ENCODE data around the gene FRAS1.
"Not testable (repeated sequence)": the region's sequence is repeated elsewhere in the genome, so short reads cannot be mapped to it uniquely, and the experiment has no call there.

The FRAS1 gene

DNA sequence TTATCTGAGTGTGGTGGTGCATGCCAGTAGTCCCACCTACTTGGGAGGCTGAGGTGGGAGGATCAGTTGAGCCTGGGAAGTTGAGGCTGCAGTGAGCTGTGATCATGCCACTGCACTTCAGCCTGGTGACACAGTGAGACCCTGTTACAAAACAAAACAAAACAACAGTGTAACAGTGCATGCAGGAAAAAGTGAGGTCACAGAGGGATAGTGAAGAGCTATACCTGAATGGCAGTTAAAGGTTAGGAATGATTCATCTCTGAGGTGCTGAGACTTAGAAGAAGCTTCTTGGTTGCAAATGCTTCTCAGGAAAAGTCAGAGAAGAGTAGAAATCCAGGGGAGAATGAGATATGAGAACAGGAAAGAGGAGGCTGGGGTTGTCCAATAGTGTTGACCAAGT, 178.7 kb downstream of the FRAS1 start:
- TF ChIP-seq, protein P1, sequence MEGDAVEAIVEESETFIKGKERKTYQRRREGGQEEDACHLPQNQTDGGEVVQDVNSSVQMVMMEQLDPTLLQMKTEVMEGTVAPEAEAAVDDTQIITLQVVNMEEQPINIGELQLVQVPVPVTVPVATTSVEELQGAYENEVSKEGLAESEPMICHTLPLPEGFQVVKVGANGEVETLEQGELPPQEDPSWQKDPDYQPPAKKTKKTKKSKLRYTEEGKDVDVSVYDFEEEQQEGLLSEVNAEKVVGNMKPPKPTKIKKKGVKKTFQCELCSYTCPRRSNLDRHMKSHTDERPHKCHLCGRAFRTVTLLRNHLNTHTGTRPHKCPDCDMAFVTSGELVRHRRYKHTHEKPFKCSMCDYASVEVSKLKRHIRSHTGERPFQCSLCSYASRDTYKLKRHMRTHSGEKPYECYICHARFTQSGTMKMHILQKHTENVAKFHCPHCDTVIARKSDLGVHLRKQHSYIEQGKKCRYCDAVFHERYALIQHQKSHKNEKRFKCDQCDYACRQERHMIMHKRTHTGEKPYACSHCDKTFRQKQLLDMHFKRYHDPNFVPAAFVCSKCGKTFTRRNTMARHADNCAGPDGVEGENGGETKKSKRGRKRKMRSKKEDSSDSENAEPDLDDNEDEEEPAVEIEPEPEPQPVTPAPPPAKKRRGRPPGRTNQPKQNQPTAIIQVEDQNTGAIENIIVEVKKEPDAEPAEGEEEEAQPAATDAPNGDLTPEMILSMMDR (IDR thresholded peaks at IDR 0.05; ENCODE audit: control extremely low read depth, extremely low read depth, low read depth, missing control alignments): no peak
- CTCF ChIA-PET: interaction anchor here (1.3 to 1.4 kb wide), 2 partner anchors 9 to 11 kb away, joined by 3 to 4 read pairs; no protein-coding TSS in a partner anchor
- no peak for DNase-seq (ENCODE audit: extremely low spot score)
- POLR2A ChIA-PET: no interaction called here

DNA sequence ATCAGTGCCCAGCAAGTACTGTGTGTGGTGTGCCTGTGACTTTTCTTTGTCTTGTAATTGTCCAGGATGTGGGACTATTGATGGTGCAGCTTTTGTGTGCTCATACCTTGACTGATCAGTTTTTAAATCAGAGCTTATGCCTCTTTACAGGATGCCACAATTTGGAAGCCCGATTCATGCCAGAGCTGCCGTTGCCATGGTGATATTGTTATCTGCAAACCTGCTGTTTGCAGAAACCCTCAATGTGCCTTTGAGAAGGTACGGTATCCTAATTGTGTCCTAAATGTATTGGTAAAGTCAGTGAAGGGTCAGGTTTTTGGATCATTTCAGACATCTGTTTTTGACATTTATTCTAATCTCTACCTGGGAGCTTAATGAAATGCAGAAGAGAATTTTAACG, 180.2 kb downstream of the FRAS1 start:
- TF ChIP-seq, protein P1 (IDR thresholded peaks at IDR 0.05; ENCODE audit: control extremely low read depth, extremely low read depth, low read depth, missing control alignments): no peak
- POLR2A ChIA-PET: no interaction called here
- DNase-seq (ENCODE audit: extremely low spot score): no peak
- CTCF ChIA-PET: no interaction called here

DNA sequence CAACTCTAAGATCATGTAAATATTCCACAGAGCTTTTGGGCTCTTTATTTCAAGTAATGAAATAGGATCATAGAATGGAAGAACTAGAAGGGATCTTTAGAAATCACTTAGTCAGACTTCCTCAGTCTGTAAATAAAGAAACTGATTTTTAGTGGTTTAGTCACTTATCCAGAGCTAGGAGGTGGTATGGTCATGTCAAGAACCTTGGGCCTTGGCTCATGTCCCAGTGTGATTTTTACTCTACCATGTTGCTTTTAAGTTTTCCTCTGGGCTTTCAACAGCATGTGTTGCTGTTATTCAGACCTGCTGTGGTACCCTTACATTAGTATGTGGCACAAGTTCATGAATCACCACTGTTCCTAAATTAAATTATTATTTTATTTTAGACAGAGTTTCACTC, 184.9 kb downstream of the FRAS1 start:
- TF ChIP-seq, protein P1 (IDR thresholded peaks at IDR 0.05; ENCODE audit: control extremely low read depth, extremely low read depth, low read depth, missing control alignments): no peak
- ChIA-PET POLR2A (no interaction called here), CTCF (no interaction called here)
- DNase-seq (ENCODE audit: extremely low spot score): no peak

DNA sequence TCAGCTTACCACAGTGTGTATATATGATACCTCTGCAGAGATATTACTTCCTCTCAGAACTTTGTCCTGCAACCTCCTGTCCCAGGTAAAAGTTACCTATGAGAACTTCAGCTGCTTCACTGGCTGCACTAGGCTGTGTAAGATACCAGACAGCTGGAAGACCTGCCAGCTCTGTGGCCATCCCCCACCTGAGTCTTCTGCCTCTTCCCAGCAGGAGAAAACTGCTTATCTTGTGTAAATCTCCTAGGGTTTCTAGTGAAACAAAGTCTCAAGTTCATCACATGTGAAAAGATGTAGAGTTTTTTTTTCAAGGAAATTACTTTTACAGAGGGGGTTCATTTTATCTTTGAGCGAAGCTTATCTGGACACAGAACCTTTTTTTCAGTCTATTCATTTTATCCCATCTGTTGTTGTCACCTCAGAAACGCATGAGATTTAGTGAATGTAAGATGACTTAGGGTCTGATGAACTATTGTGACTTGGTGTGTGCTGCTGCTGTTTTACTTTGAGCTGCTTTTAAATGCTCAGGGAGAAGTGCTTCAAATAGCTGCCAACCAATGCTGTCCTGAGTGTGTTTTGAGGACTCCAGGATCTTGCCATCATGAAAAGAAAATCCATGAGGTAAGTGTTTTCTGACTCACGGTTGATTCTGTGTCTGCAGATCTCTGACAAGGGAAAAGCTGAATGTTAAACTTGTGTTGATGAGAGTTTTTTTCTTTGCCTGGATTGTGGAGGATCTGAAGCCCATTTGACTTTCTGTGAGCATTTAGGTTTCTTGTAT, 187.8 kb downstream of the FRAS1 start:
- POLR2A ChIA-PET: no interaction called here
- CTCF ChIA-PET: interaction anchor here (1.4 to 1.8 kb wide), 3 partner anchors 9 to 42 kb away, joined by 3 to 4 read pairs (median 4); no protein-coding TSS in a partner anchor
- DNase-seq (ENCODE audit: extremely low spot score): no peak
- TF ChIP-seq, protein P1 (IDR thresholded peaks at IDR 0.05; ENCODE audit: control extremely low read depth, extremely low read depth, low read depth, missing control alignments): no peak

DNA sequence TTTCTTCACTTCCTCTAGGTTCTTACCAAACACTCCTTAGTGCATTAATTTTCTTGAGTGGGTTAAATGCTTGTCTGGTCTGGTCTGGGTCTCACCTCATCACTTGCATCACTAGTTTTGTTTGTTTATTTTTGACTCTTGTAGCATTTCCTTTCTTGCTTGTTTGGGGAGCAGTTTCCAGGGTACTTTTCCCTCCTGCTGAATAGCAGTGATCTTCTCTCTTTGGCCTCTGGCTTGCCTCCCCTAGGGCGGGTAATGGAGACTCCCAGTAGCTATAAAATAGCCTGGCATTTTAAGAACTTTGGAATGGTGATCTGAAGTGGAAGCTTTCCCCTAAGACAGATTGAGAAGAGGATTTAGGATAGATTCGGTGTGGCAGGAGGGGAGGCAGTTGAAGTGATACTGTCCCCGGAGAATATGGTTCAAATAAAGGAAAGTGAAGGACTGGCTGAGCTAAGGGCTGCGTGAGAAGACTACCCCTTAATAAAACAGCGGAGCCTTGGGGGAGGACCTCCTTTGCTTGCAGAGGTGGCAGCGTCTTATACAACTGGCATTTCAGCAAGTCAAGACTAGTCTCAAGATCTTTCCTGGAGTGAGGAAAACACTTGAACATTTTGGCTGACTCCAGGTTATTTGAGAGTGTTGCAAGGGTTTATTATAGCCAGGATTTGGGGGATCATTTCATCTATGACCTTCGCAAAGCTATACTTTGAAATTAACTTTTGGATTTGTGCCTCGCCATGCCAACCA, 190.6 kb downstream of the FRAS1 start:
- ChIA-PET POLR2A (interaction anchor here (0.6 kb wide), 1 partner anchor 986 kb away, joined by 3 read pairs; no protein-coding TSS in a partner anchor), CTCF (interaction anchor here (1.2 kb wide), 1 partner anchor 8 kb away, joined by 3 read pairs; no protein-coding TSS in a partner anchor)
- no peak for DNase-seq (ENCODE audit: extremely low spot score)
- TF ChIP-seq, protein P1 (IDR thresholded peaks at IDR 0.05; ENCODE audit: control extremely low read depth, extremely low read depth, low read depth, missing control alignments): no peak

DNA sequence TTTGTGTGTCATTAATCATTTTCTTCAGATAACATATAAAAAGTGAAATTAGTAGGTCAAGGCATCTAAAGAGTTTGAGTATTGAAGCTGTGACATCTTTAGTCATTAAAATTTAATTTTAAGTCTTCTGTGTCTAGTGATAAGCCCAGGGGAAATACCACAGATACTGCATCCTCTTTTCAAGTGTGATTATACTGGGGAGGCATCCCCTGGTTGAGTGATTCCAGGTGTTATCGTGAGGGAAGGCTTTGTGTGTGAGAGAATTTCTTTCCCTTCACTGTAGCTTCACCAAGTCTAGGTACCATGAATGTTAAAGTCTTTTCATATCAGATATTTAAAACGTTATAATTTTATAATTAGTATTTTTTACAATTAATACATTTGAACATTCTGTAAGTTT, 193.4 kb downstream of the FRAS1 start:
- CTCF ChIA-PET: interaction anchor here (1.0 kb wide), 2 partner anchors 13 to 19 kb away, joined by 3 read pairs; no protein-coding TSS in a partner anchor
- DNase-seq (ENCODE audit: extremely low spot score): no peak
- POLR2A ChIA-PET: no interaction called here
- TF ChIP-seq, protein P1 (IDR thresholded peaks at IDR 0.05; ENCODE audit: control extremely low read depth, extremely low read depth, low read depth, missing control alignments): no peak

DNA sequence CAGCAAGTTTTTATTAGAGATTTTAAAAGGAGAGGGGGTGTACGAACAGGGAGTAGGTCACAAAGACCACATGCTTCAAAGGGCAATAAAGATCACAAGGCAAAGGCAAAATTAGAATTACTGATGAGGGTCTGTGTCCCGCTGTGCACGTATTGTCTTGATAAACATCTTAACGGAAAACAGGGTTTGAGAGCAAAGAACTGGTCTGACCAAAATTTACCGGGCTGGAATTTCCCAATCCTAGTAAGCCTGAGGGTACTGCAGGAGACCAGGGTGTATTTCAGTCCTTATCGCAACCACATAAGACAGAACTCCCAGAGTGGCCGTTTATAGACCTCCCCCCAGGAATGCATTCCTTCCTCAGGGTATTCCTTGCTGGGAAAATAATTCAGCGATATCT, 195.7 kb downstream of the FRAS1 start:
- DNase-seq (ENCODE audit: extremely low spot score); POLR2A ChIA-PET: not testable (repeated sequence)
- CTCF ChIA-PET: interaction anchor here (1.5 to 1.8 kb wide), 2 partner anchors 10 to 13 kb away, joined by 4 read pairs; no protein-coding TSS in a partner anchor
